Neuron (in vitro differentiated cells): ENCODE data around the gene CRTAC1.

Experiments
- H2AFZ ChIP-seq: one replicate; pipeline ENCODE4 v1.6.1; 2013; ENCODE audit warnings: low read depth, mild to moderate bottlenecking, inconsistent platforms, low read length, moderate library complexity
- H3K27me3 ChIP-seq: one replicate; pipeline ENCODE4 v1.6.1; 2013; ENCODE audit warnings: low read length; ENCODE audit not compliant: insufficient read depth
- H3K36me3 ChIP-seq: one replicate; pipeline ENCODE4 v1.6.1; 2013; ENCODE audit warnings: low read length; ENCODE audit not compliant: insufficient read depth
- H3K4me1 ChIP-seq: one replicate; pipeline ENCODE4 v1.6.1; 2013; ENCODE audit warnings: low read length; ENCODE audit not compliant: insufficient read depth
- H3K4me3 ChIP-seq: 2 replicates; pipeline ENCODE4 v1.5.1; 2013; ENCODE audit warnings: mild to moderate bottlenecking, low read length, moderate library complexity
- H3K9me3 ChIP-seq: one replicate; pipeline ENCODE4 v1.6.1; 2013; ENCODE audit warnings: low read length

The CRTAC1 gene

DNA sequence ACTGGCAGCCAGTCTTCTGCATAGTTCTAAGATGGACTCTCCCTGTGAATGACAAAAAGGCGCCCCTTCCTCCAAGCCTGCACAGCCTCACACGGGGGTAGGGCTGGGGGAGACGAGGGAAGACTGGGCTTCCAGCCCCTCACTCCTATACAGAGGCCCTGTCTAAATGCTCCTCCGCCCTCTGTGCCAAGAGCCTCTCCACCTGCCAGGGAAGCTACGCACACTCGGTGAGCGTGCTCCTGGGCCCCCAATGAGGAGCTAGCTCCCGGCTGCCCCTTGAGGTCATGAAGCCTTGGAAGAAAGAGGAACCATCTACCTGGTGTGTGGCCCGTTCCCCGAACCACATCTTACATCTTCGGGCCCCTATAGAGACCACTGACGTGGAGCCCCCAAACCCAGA, 54.8 kb downstream of the CRTAC1 start:
- H3K36me3 ChIP-seq, result no peaks in the 10 kb centered on the region
- H3K4me3 ChIP-seq, result no peak overlapping the region
- H3K9me3 ChIP-seq, result peaks cover 2% of the 10 kb centered on the region
- no peak overlapping the region for H2AFZ ChIP-seq
- H3K27me3 ChIP-seq, result peaks cover 66% of the 10 kb centered on the region
- H3K4me1 ChIP-seq, result no peaks in the 10 kb centered on the region

DNA sequence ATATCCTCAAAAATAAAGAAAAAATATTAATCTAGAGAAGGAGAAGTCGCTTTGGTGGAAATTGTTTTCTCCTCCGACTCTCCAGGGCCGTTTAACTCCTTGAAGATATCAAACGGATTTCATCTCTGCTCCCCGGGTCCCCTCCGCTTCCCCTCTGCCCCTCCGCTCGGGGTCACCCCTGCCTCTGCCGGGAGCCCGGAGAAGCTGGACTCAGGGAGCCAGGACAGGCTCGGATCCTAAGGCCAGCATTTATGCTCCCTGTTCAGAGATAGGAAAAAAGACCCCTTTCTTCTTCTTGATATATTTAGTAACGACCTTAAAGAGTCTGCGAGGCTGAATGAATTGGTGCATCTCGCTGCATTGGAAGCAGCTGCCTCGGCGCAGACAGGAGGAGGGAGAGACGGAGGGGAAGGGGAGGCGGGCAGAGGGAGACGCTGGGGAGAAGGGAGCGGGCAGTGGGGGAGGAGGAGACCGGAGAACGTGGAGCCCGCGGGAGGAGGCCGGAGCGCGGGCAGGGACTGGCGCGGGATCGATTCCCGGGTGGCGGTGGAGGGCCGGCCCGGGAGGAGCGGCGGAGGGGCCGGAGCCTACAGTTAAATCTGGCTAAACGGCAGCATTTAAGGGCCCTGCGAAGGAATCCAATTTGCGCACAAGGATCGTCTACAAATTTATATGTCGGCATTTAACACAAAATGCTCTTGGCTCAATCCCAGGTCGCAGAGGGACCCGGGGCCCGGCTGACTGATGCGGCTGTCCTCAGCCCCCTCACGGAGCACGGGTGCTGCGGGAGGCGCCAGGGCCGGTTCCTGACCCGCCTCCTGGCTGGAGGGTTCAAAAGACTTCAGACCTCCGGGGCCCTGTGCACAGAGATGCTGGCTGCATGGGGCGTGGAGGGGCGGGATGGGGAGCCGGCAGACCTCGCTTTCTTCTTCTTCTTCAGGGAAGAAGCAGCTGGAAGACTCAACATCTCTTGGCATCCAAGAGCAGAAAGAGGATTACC, 55.6 kb downstream of the CRTAC1 start:
- no peaks in the 10 kb centered on the region for H3K4me1 ChIP-seq
- H3K27me3 ChIP-seq, result peaks cover 73% of the 10 kb centered on the region
- no peaks in the 10 kb centered on the region for H3K36me3 ChIP-seq
- no peak overlapping the region for H2AFZ ChIP-seq
- H3K9me3 ChIP-seq, result peaks cover 2% of the 10 kb centered on the region
- no peak overlapping the region for H3K4me3 ChIP-seq

DNA sequence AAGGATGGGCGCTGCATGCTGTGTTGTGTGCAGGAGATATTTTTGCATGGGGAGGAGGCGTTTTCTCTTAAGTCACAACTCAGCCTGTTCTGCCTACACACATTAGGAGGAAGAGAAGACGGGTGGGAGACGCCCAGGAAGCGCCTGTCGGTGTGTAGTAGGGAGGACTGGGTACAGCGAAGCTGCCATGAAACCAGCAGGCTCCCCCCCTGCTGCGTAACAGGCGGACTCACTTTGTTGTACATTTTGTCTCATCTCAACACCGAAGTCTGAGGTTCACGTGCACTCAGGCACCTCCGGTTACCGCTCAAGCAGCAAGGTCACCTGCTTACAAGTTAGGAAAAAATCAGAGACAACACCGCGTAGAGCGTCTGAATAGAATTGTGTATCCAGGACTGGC, 56.3 kb downstream of the CRTAC1 start:
- no peaks in the 10 kb centered on the region for H3K4me1 ChIP-seq
- H3K27me3 ChIP-seq, result peaks cover 72% of the 10 kb centered on the region
- H3K9me3 ChIP-seq, result peaks cover 2% of the 10 kb centered on the region
- no peak overlapping the region for H2AFZ ChIP-seq
- no peak overlapping the region for H3K4me3 ChIP-seq
- H3K36me3 ChIP-seq, result no peaks in the 10 kb centered on the region

DNA sequence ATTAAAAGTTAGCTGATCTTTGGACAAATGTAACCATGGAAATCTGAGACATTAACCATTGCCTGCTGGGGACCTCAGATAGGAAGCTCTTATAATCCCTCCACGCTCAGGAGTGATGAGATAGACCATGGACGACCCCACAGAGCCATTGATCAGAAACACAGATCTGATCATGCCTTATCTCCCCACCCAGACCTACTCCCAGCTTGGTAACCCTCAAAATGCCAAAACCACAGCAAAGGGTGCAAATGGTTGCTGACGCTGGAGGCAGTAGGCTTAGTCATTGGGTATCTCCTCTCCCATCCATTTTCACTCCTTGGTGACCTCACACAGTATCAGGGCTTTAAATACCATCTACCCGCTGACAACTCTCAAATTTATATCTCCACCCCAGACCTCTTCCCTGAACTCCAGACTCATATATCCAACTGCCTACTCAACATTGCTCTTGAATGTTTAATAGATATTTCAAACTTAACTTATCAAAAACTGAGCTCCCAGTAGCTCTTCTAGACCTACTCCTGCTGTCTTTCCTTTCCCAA, 60.8 kb downstream of the CRTAC1 start:
- H3K4me3 ChIP-seq, result no peak overlapping the region
- no peaks in the 10 kb centered on the region for H3K9me3 ChIP-seq
- H3K27me3 ChIP-seq, result peaks cover 37% of the 10 kb centered on the region
- no peak overlapping the region for H2AFZ ChIP-seq
- no peaks in the 10 kb centered on the region for H3K36me3 ChIP-seq
- no peaks in the 10 kb centered on the region for H3K4me1 ChIP-seq

DNA sequence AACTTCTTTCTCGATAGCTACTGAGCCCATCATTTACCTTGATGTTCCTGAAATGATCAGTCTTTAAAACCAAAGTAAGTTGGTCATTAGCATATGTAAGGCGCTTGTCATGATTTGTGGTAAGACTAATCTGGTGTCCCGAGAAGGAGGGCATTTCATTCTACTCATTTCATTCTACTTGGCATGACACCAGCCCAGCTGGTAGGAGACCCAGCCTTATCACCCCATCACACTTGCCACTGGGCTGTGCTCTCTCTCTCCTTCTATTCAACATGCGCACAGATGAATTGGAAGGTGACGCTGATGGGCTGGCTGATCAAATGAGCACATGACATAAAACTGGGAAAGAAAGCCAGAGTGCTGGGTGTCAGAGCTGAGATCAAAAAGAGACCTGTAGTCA, 65.7 kb downstream of the CRTAC1 start:
- no peak overlapping the region for H2AFZ ChIP-seq
- no peaks in the 10 kb centered on the region for H3K36me3 ChIP-seq
- no peaks in the 10 kb centered on the region for H3K4me1 ChIP-seq
- peaks cover under 1% of the 10 kb centered on the region for H3K27me3 ChIP-seq
- H3K9me3 ChIP-seq, result no peaks in the 10 kb centered on the region
- no peak overlapping the region for H3K4me3 ChIP-seq

DNA sequence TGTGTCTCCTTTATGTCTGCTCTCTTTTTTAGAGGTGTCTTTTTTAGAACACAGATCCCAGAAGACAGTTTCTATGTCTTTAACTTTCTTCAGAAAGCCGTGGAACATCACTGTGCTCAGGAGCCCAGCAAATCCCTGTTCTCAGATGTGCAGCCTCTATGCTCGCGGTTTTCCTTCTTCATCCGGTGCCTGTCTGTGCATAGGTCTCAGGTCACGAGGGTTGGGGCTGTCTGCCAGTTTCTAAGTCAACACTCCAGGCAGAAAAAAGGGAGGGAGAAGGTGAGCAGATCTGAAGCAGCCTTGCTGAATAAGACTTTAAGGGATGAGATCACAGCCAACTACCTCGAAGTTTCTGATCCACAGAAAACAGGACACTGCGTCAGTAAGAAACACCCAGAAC, 68.5 kb downstream of the CRTAC1 start:
- H2AFZ ChIP-seq, result no peak overlapping the region
- H3K4me3 ChIP-seq, result no peak overlapping the region
- peaks cover 4% of the 10 kb centered on the region for H3K27me3 ChIP-seq
- no peaks in the 10 kb centered on the region for H3K9me3 ChIP-seq
- H3K36me3 ChIP-seq, result no peaks in the 10 kb centered on the region
- H3K4me1 ChIP-seq, result no peaks in the 10 kb centered on the region

DNA sequence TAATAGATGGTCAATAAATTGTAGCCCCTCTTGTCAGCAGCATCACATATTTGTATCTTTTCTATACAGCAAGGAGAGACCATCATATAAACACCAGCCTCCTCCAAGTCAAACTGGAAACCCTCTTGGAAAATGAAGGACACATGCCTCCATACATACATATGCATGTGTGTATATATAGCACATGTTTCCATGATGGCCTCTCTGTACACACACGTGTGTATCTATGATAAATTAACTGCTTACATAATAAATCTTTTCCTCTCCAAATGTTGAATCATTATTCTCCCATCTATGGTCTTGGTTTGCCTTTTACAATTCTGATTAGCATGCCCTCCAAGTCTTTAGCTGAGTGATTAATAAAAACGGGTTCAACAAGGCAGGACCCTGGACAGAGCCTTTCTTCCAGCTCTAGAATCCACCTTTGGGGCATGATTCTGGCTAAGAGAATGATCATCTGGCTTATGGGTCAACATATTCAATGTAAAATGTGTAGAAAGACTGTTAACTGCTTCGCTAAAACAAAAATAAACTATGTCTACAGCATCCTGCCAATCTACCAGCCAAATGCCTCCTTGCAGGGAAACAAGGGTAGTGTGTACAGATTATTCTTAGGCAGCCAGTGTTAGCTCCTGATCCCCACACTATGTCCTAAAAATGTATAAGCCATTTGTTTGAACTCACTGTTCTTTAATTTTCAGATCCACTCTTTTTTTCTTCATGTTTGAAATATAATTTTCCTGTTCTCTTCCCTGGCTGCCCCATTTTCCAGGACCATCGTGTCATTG, 70.0 kb downstream of the CRTAC1 start:
- H3K4me1 ChIP-seq, result no peaks in the 10 kb centered on the region

DNA sequence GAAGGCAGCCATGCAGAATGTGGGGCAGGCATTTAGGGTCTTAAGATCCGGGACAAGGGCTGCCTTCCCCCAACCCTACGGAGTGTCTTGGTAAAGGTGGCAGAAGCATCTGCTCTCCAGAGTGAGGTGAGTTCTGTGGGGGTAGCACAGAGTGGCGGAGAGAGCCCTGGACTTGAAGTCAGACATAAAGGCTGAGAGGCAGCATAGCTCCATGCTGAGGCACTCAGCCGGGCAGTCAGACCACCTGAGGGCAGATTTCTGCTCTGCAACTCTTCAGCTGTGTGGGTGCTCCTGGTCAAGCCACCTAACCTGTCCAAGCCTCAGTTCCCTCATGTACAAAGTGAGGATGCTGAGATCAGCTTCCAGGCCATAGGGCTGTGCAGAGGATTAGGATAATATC, 81.0 kb downstream of the CRTAC1 start:
- no peaks in the 10 kb centered on the region for H3K36me3 ChIP-seq
- no peak overlapping the region for H2AFZ ChIP-seq
- no peaks in the 10 kb centered on the region for H3K9me3 ChIP-seq
- H3K4me1 ChIP-seq, result no peaks in the 10 kb centered on the region
- no peaks in the 10 kb centered on the region for H3K27me3 ChIP-seq
- H3K4me3 ChIP-seq, result no peak overlapping the region

More for the DNA sequence above, 70.0 kb downstream of the CRTAC1 start:
- no peaks in the 10 kb centered on the region for H3K36me3 ChIP-seq
- H3K4me3 ChIP-seq, result no peak overlapping the region
- no peaks in the 10 kb centered on the region for H3K9me3 ChIP-seq
- peaks cover 4% of the 10 kb centered on the region for H3K27me3 ChIP-seq
- H2AFZ ChIP-seq, result no peak overlapping the region

DNA sequence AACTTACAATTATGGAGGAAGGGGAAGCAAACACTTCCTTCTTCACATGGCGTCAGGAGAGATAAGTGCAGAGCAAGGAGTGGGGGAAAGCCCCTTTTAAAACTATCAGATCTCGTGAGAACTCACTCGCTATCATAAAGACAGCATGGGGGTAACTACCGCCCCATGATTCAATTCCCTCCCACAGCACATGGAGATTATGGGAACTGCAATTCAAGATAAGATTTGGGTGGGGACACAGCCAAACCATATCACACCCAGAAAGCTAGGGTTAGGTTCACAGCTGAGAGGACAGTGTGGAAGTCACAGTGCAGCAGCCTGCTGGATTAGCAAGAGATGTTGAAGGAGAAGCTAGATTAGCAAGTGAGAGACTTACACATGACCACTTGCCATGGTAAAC, 81.6 kb downstream of the CRTAC1 start:
- Histone ChIP-seq H3K4me3 (no peak overlapping the region), H3K27me3 (no peaks in the 10 kb centered on the region), H3K9me3 (no peaks in the 10 kb centered on the region), H3K4me1 (no peaks in the 10 kb centered on the region), H2AFZ (no peak overlapping the region), H3K36me3 (no peaks in the 10 kb centered on the region)

DNA sequence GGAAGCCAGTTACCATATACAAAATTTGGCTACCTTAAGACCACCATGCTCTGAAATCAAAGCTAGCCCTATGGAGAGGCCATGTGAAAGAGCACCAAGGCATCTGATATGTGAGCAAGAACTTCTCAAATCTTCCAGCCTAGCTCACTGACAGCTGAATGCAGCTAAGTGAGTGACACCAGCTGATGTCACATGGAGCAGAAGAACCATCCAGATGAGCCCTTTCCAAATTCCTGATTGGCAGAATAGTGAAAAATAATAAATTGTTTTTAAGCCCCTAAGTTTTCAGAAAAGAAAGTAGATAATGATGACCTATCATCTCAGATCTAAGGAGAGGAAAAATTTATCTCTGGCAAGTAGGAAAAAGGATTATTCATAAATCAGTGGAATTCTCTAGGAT, 85.6 kb downstream of the CRTAC1 start:
- Histone ChIP-seq H3K27me3 (no peaks in the 10 kb centered on the region), H3K4me1 (no peaks in the 10 kb centered on the region), H3K36me3 (no peaks in the 10 kb centered on the region), H3K9me3 (no peaks in the 10 kb centered on the region), H2AFZ (no peak overlapping the region), H3K4me3 (no peak overlapping the region)

DNA sequence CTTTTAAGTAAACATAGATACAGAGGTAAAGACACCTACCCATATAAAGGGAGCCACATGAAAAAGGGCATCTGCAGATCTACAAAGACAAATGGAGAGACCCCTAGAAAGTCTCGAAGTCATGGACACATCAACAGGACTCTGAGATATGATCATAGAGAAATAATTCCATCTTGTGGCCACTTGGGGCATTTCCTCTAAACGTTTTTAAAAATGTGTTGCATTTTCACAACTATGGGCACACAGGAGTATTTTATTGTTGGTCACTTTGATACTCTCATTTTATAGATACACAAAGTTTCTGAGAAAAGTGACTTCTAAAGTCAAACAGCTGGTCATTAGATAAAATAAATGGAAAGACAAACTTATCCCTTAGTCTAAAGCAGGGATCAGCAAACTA, 87.1 kb downstream of the CRTAC1 start:
- Histone ChIP-seq H3K9me3 (no peaks in the 10 kb centered on the region), H3K27me3 (no peaks in the 10 kb centered on the region), H3K4me3 (no peak overlapping the region), H3K36me3 (no peaks in the 10 kb centered on the region), H2AFZ (no peak overlapping the region), H3K4me1 (no peaks in the 10 kb centered on the region)

DNA sequence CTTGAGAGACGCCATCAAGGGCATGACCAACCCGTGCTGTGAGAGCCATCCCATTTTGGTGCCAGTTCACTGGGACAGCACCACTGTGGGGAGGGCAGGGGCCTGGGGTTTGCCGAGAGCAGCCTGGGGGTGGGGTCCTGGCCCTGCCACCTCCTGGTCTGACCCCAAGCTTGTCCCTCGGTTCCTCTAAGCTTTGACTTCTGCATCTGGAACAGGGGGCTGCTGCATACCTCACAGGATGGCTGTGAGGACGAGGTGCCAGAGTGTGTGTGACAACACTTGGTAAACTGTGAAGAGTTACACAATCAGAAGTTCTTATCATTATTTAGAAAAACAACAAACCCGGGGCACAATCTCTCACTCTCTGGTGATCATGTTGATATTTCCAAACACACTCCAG, 89.9 kb downstream of the CRTAC1 start:
- Histone ChIP-seq H3K9me3 (no peaks in the 10 kb centered on the region), H3K27me3 (no peaks in the 10 kb centered on the region), H3K4me1 (no peaks in the 10 kb centered on the region), H3K36me3 (no peaks in the 10 kb centered on the region), H3K4me3 (no peak overlapping the region), H2AFZ (no peak overlapping the region)

DNA sequence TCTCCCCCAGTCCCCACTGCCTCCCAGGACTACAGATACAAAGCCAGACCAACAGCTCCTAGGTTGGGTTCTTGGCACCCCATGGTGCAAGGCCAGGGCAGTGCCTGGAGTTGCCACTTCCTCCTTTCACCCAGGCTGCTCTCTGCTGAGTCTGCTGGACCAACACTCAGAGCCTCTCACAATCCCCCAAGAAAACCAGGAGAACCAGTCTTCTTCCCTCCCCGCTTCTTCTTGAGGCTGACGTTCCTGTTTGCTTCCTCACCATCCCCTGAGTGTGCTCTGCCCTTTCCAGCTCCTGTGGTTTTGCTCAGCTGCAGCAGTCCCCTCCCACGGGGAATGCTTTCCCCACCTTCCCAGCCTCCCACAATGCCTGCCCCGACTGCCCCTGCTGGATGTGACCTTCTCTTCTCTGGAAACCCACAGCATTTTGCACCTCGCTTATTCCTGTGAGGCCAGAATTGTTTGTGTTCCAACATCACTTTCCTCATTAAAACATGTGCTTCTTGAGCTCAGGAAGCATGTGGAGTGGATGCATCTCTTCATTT, 90.9 kb downstream of the CRTAC1 start:
- Histone ChIP-seq H3K4me3 (no peak overlapping the region), H3K9me3 (no peaks in the 10 kb centered on the region)

More for the DNA sequence above, 90.9 kb downstream of the CRTAC1 start:
- Histone ChIP-seq H3K4me1 (no peaks in the 10 kb centered on the region), H2AFZ (no peak overlapping the region), H3K36me3 (no peaks in the 10 kb centered on the region), H3K27me3 (no peaks in the 10 kb centered on the region)
